ENCODE measurements around the gene CBLN3. TPM values are rescaled to one million over a fixed set of nuclear protein-coding genes. Genes with fewer than 3 reads are reported as not detected.

Gene CBLN3
- total RNA-seq, 2 experiments from 2014 or later, result 7.7 to 8.6 TPM

DNA sequence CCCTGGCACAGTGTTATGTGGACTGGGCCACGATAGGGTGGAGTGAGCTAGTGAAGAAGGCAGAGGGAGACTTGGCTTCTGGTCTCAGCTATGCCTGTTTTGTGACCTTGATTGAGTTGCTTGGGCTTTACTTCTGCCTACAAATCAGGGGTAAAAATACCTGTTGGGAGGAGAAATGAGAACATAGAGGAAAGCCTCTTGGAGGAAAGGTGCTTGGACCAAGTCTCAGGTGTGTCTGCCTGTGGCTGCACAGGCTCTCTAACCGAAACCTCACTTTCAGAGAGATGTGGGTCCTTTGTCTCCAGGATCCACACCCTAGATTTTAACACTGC, 8.2 kb upstream of the CBLN3 start:
- Mint-ChIP-seq H3K36me3 (ENCODE audit: low read depth) (peaks cover 46% of the 10 kb centered on the region), H3K4me3 (no peak overlapping the region), H3K27ac (peak overlapping the region; percentile 75), H3K9me3 (no peaks in the 10 kb centered on the region), H3K27me3 (ENCODE audit: low read depth) (no peaks in the 10 kb centered on the region), H3K4me1 (ENCODE audit: low read depth) (peaks cover 53% of the 10 kb centered on the region)
- CTCF ChIA-PET, result interaction anchor here (0.9 to 18.0 kb wide), 11 partner anchors 13 to 221 kb away, joined by 3 to 617 read pairs (median 6); partner anchors contain the start of genes ADCY4, CIDEB, MDP1 and RIPK3
- intact Hi-C loops (cut with micrococcal nuclease), result no loop called here
- DNase-seq, result no peak

DNA sequence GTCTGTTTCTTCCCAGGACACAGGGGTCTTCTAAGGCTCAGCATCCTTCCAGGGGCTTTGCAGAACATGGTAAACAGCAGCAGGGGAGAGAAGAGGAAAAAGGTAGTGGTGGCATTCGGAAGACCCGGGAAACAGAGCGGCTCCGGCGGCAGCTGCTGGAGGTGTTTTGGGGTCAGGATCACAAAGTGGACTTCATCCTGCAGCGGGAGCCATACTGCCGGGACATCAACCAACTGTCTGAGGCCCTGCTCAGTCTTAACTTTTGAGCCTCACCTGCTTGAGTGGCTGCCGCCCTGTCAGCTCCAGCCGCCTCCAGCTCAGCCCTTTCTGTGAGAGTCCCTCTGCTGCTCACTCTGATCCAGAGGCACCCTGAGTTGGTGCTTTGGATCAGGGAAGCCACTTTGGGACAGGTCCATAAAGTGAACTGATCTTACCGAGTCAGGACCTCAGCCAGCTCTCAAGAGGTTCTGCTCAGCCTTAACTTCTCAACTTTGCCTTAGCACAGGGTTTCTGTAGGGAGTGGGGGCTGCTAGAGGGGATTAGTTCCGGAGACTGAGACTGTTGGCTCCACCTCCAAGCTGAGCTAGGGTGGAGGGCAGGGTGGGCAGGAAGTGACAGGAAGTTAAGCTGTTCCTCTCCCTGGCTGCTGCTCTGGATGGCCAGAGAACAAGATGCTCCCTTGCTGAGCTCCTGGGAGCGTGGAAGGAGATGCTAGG, 7.7 kb upstream of the CBLN3 start:
- H3K4me1 Mint-ChIP-seq (ENCODE audit: low read depth), result peaks cover 53% of the 10 kb centered on the region
- no peaks in the 10 kb centered on the region for H3K9me3 Mint-ChIP-seq
- peaks cover 42% of the 10 kb centered on the region for H3K36me3 Mint-ChIP-seq (ENCODE audit: low read depth)
- DNase-seq, result peak; percentile 12
- peak overlapping the region; percentile 75 for H3K27ac Mint-ChIP-seq
- H3K4me3 Mint-ChIP-seq, result no peak overlapping the region
- intact Hi-C loops (cut with micrococcal nuclease), result no loop called here
- H3K27me3 Mint-ChIP-seq (ENCODE audit: low read depth), result no peaks in the 10 kb centered on the region
- CTCF ChIA-PET, result interaction anchor here (0.6 to 18.0 kb wide), 24 partner anchors 10 to 276 kb away, joined by 3 to 617 read pairs (median 4); partner anchors contain the start of genes ADCY4, CIDEB, IRF9 and MDP1

DNA sequence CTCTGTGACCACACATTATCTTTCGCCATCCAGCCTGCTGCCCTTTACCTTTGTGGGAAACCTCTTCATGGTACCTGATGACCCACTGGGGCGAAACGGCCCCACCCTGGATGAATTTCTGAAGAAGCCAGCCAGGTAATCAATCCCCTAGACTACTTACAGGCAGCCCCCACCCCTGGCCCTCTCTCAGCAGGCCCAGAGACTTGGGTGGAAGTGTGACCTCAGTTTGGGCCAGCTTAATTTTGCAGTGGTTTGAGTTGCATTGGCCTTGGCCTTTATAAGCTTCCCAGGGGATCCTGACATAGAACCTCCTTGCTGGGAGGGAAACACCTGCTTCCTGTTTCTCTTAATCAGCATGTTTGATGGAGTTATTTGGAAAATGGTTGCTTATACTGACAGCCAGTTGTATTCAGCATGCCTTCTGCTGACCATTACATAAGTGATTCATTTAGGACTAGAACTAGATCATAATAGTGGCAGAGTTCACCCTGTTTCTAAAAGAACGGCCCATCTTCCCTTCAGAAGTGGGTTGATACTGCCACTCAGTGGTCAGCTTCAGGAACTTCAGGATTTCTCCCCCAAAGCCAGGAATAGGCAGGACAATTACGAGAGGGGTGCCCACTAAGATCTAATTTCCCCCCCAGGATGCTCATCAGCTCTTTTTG, 7.0 kb upstream of the CBLN3 start:
- H3K4me3 Mint-ChIP-seq, result no peak overlapping the region
- peaks cover 42% of the 10 kb centered on the region for H3K36me3 Mint-ChIP-seq (ENCODE audit: low read depth)
- H3K9me3 Mint-ChIP-seq, result no peaks in the 10 kb centered on the region
- peaks cover 52% of the 10 kb centered on the region for H3K4me1 Mint-ChIP-seq (ENCODE audit: low read depth)
- CTCF ChIA-PET, result interaction anchor here (0.6 to 18.0 kb wide), 27 partner anchors 10 to 275 kb away, joined by 3 to 617 read pairs (median 4); partner anchors contain the start of genes ADCY4, CIDEB, IRF9 and MDP1
- intact Hi-C loops (cut with micrococcal nuclease), result loop anchor here (1.0 kb wide), 3 partner anchors 71 to 109 kb away; no protein-coding TSS in a partner anchor
- H3K27ac Mint-ChIP-seq, result peak overlapping the region; percentile 59
- peak; percentile 57 for DNase-seq
- no peaks in the 10 kb centered on the region for H3K27me3 Mint-ChIP-seq (ENCODE audit: low read depth)

DNA sequence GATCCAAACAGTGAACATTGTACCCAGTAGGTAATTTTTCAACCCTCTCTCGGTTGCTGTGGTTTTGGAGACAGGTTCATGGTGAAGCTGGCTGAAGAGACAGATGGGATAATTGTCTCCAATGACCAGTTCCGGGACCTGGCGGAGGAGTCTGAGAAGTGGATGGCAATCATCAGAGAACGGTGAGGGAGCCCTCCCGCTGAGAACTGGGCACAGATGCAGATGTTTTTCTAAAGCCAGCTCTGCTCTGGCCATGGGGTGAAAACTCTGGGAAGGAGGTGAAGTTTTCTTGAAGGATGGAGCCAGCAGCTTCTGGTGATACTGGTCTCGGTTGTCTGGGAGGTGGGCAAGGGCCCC, 6.5 kb upstream of the CBLN3 start:
- Mint-ChIP-seq H3K4me1 (ENCODE audit: low read depth) (peaks cover 52% of the 10 kb centered on the region), H3K4me3 (no peak overlapping the region), H3K36me3 (ENCODE audit: low read depth) (peaks cover 43% of the 10 kb centered on the region), H3K27ac (no peak overlapping the region), H3K27me3 (ENCODE audit: low read depth) (no peaks in the 10 kb centered on the region), H3K9me3 (no peaks in the 10 kb centered on the region)
- DNase-seq, result no peak
- intact Hi-C loops (cut with micrococcal nuclease), result loop anchor here (1.0 kb wide), 3 partner anchors 71 to 109 kb away; no protein-coding TSS in a partner anchor
- CTCF ChIA-PET, result interaction anchor here (0.6 to 18.0 kb wide), 22 partner anchors 9 to 194 kb away, joined by 3 to 617 read pairs (median 4); partner anchors contain the start of genes ADCY4, CIDEB, RIPK3 and TINF2

DNA sequence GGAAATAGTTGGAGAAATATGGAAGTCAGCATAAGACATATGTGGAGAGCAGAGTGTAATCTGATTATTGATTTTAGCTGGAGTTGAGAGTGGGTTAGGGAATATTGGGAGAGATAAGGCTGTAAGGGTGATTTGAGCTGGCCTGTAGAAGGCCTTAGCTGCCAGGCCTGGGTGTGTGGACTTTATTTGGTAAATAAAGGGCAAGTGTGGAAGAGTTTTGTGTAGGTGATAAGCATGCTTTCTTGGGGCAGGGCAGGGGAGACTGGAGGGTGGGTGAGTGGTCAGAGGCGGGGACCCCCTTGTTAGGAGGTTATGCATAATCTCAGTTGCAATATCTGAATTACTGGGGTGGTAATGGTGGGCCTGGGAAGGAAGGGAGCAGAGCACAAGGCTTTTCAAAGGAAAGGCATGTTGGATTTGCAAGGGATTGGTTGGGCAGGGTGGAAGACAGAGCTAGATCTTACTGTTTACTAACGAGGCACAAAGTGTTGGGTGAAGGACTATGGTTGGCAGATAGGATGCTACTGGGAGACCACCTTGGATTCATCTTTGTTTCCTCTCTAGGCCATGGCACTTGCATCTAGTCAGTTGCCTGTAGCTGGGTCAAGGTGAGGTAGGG, 5.8 kb upstream of the CBLN3 start:
- intact Hi-C loops (cut with micrococcal nuclease), result no loop called here
- H3K36me3 Mint-ChIP-seq (ENCODE audit: low read depth), result peaks cover 38% of the 10 kb centered on the region
- no peak overlapping the region for H3K27ac Mint-ChIP-seq

DNA sequence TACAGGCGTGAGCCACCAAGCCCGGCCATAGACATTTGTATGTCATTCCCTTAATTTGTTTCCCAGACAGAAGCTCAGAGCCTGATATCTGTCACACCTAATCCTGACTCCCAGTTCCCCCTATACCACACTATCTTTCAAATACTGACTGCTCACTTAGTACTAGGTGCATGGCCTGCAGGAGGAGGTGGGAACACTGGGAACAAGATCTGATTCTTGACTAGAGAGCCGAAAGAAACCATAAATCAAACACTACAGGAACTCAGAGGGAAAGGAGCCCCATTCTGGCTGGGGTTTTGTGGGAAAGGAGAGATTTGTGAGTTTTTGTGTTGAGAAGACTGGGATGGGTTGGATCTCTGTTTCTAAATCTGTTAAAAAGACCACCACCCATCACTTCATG, 5.2 kb upstream of the CBLN3 start:
- Mint-ChIP-seq H3K4me1 (ENCODE audit: low read depth) (peaks cover 45% of the 10 kb centered on the region), H3K36me3 (ENCODE audit: low read depth) (peaks cover 38% of the 10 kb centered on the region), H3K9me3 (no peaks in the 10 kb centered on the region), H3K27ac (no peak overlapping the region), H3K27me3 (ENCODE audit: low read depth) (no peaks in the 10 kb centered on the region), H3K4me3 (no peak overlapping the region)
- no peak for DNase-seq
- intact Hi-C loops (cut with micrococcal nuclease), result no loop called here
- CTCF ChIA-PET, result interaction anchor here (3.9 to 18.0 kb wide), 4 partner anchors 10 to 127 kb away, joined by 19 to 617 read pairs (median 26); partner anchors contain the start of genes ADCY4, CIDEB and RIPK3

More for the DNA sequence above, 5.8 kb upstream of the CBLN3 start:
- no peak for DNase-seq
- Mint-ChIP-seq H3K4me1 (ENCODE audit: low read depth) (peaks cover 47% of the 10 kb centered on the region), H3K27me3 (ENCODE audit: low read depth) (no peaks in the 10 kb centered on the region), H3K4me3 (no peak overlapping the region), H3K9me3 (no peaks in the 10 kb centered on the region)
- CTCF ChIA-PET, result interaction anchor here (0.6 to 18.0 kb wide), 14 partner anchors 8 to 155 kb away, joined by 3 to 617 read pairs (median 6); partner anchors contain the start of genes ADCY4, CIDEB and RIPK3

DNA sequence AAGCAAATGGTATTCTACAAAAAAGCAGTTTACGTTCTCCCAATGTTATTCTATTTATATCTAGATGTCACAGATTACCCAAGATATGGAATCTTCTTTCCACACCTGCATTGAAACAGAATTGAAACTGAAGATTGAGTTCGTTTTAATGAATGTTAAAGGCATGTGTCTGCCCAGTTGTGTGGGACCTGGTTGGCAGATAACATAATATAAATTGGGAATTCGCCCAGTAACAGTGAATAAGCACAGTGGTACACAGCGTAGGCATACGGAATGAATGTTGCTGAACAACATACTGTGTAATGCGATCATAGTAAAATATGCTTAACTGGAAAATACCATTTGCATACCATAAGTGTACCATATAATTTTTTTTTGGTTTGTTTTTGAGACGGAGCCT, 4.6 kb upstream of the CBLN3 start:
- Mint-ChIP-seq H3K27ac (no peak overlapping the region), H3K4me3 (no peak overlapping the region), H3K9me3 (no peaks in the 10 kb centered on the region), H3K4me1 (ENCODE audit: low read depth) (peaks cover 44% of the 10 kb centered on the region), H3K36me3 (ENCODE audit: low read depth) (peaks cover 38% of the 10 kb centered on the region), H3K27me3 (ENCODE audit: low read depth) (no peaks in the 10 kb centered on the region)
- CTCF ChIA-PET, result interaction anchor here (3.9 to 18.0 kb wide), 3 partner anchors 68 to 127 kb away, joined by 22 to 617 read pairs (median 31); partner anchors contain the start of genes ADCY4, CIDEB and RIPK3
- intact Hi-C loops (cut with micrococcal nuclease), result no loop called here
- no peak for DNase-seq

DNA sequence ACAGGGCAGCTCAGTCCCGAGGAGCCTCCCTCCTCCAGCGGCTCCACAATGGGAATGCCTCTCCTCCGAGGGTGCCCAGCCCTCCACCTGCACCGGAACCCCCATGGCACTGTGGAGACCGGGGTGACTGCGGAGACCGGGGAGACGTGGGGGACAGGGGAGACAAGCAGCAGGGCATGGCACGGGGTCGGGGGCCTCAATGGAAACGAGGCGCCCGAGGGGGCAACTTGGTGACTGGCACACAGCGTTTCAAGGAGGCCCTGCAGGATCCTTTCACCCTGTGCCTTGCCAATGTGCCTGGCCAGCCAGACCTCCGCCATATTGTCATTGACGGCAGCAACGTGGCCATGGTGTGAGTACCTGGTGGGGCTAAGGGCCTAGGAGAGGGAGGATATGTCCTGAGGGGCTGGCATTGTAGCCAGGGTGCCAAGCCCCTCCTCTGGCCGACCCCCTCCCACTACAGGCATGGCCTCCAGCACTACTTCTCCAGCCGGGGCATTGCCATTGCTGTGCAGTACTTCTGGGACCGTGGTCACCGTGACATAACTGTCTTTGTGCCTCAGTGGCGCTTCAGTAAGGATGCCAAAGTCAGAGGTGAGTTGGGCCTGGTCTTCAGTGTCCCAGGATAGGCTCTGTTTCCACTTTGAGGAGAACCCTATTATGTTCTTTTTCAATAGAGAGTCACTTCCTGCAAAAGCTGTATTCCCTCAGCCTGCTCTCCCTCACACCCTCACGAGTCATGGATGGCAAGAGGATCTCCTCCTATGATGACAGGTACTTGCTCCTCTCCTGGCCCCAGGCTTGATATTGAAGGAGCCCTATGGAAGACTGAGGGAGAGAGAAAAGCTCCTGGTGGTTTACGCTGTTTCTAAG, 3.0 kb upstream of the CBLN3 start:
- H3K4me1 Mint-ChIP-seq (ENCODE audit: low read depth), result peaks cover 42% of the 10 kb centered on the region
- H3K27me3 Mint-ChIP-seq (ENCODE audit: low read depth), result no peaks in the 10 kb centered on the region
- intact Hi-C loops (cut with micrococcal nuclease), result no loop called here
- DNase-seq, result no peak
- H3K4me3 Mint-ChIP-seq, result no peak overlapping the region
- H3K36me3 Mint-ChIP-seq (ENCODE audit: low read depth), result peaks cover 30% of the 10 kb centered on the region
- H3K27ac Mint-ChIP-seq, result no peak overlapping the region
- H3K9me3 Mint-ChIP-seq, result no peaks in the 10 kb centered on the region
- CTCF ChIA-PET, result interaction anchor here (0.7 to 18.0 kb wide), 39 partner anchors 9 to 375 kb away, joined by 3 to 617 read pairs (median 8); partner anchors contain the start of genes ADCY4, CHMP4A, CIDEB and DHRS1

DNA sequence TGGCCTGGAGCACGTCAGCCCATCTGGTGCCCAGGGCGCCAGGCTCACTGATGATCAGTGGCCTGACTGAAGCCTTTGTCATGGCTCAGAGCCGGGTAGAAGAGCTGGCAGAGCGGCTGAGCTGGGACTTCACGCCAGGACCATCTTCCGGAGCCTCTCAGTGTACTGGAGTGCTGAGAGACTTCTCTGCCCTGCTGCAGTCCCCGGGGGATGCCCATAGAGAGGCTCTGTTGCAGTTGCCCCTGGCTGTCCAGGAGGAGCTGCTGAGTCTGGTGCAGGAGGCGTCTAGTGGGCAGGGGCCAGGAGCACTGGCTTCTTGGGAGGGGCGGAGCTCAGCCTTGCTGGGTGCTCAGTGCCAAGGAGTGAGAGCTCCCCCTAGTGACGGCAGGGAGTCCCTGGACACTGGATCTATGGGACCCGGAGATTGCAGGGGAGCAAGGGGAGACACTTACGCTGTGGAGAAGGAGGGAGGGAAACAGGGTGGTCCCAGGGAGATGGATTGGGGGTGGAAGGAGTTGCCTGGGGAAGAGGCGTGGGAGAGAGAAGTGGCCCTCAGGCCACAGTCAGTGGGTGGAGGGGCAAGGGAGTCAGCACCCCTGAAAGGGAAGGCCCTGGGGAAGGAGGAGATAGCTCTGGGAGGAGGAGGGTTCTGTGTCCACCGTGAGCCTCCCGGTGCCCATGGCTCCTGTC, 2.2 kb upstream of the CBLN3 start:
- Mint-ChIP-seq H3K4me1 (ENCODE audit: low read depth) (peaks cover 39% of the 10 kb centered on the region), H3K9me3 (no peaks in the 10 kb centered on the region), H3K27me3 (ENCODE audit: low read depth) (no peaks in the 10 kb centered on the region), H3K36me3 (ENCODE audit: low read depth) (peaks cover 27% of the 10 kb centered on the region), H3K4me3 (peak overlapping the region; percentile 95), H3K27ac (peak overlapping the region; percentile 97)
- intact Hi-C loops (cut with micrococcal nuclease), result loop anchor here (1.0 to 2.0 kb wide), 7 partner anchors 11 to 189 kb away; partner anchors contain the start of genes NYNRIN, SDR39U1 and TINF2
- CTCF ChIA-PET, result interaction anchor here (0.6 to 18.0 kb wide), 51 partner anchors 10 to 374 kb away, joined by 3 to 617 read pairs (median 5); partner anchors contain the start of genes ADCY4, CHMP4A, CIDEB and DHRS1
- DNase-seq, result peak; percentile 95

DNA sequence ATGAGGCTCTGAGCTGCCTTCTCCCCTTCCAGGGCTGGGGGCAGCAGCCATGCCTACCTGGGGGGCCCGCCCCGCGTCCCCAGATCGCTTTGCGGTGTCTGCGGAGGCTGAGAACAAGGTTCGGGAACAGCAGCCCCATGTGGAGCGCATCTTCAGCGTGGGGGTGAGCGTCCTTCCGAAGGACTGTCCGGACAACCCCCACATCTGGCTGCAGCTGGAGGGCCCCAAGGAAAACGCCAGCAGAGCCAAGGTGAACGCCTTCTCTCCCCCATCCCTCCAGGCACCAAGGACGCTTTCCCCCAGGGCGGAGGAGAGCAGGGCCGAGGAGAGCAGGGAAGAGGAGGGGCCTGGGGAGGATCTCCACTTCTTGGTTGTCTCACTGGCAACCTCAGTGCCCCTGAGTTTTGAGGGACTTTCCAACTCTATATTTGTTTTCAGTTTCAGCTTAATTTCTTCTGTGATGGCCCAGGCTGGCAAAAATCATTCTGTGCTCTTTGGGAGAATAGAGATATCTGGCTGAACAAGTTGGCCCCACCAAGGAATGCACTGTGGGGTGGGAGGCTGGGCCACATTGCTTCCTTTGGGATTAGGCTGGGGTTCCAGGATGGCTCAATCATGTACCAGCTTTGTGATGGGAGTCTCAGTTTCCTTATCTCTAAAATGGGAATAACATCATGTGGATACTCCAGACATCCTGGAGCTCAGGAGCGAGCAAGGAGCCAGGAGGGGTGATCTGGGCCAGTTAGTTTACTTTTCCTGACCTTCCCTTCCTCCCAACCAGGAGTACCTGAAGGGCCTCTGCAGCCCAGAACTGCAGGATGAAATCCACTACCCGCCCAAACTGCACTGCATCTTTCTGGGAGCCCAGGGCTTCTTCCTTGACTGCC, 1.5 kb upstream of the CBLN3 start:
- intact Hi-C loops (cut with micrococcal nuclease), result loop anchor here (1.0 to 2.0 kb wide), 10 partner anchors 11 to 290 kb away; partner anchors contain the start of genes EMC9, GMPR2, NEDD8 and NYNRIN
- peak overlapping the region; percentile 95 for H3K4me3 Mint-ChIP-seq
- H3K36me3 Mint-ChIP-seq (ENCODE audit: low read depth), result peaks cover 21% of the 10 kb centered on the region
- no peaks in the 10 kb centered on the region for H3K9me3 Mint-ChIP-seq
- H3K4me1 Mint-ChIP-seq (ENCODE audit: low read depth), result peaks cover 43% of the 10 kb centered on the region
- CTCF ChIA-PET, result interaction anchor here (0.6 to 18.0 kb wide), 50 partner anchors 9 to 321 kb away, joined by 3 to 617 read pairs (median 5); partner anchors contain the start of genes ADCY4, CHMP4A, CIDEB and DHRS1
- H3K27ac Mint-ChIP-seq, result peak overlapping the region; percentile 97
- peak; percentile 80 for DNase-seq
- no peaks in the 10 kb centered on the region for H3K27me3 Mint-ChIP-seq (ENCODE audit: low read depth)
